DOHH2 (cell line): ENCODE measurements around the gene NFATC3.

Experiments
- H3F3A ChIP-seq: fragments of 200-600 bp; sonication (generic), shearing (Covaris generic); 2 replicates; pipeline ENCODE4 v1.6.0; 2016; ENCODE audit warnings: antibody characterized with exemption, mild to moderate bottlenecking; ENCODE audit not compliant: control insufficient read depth, insufficient read depth
- H3K27ac ChIP-seq: fragments of 200-600 bp; sonication (generic); 2 replicates; pipeline ENCODE4 v1.5.1; 2014; ENCODE audit warnings: low read depth, mild to moderate bottlenecking, low read length, moderate library complexity
- H3K27me3 ChIP-seq: fragments of 200-600 bp; sonication (generic); 2 replicates; pipeline ENCODE4 v1.6.1; 2014; ENCODE audit warnings: mild to moderate bottlenecking, low read length, mixed read lengths; ENCODE audit not compliant: control insufficient read depth
- H3K36me3 ChIP-seq: fragments of 200-600 bp; sonication (generic); 2 replicates; pipeline ENCODE4 v1.6.1; 2014; ENCODE audit warnings: mild to moderate bottlenecking, low read length, moderate library complexity, mixed read lengths; ENCODE audit not compliant: control insufficient read depth
- H3K4me1 ChIP-seq: fragments of 200-600 bp; sonication (generic); 2 replicates; pipeline ENCODE4 v1.6.1; 2014; ENCODE audit warnings: mild to moderate bottlenecking, low read length, mixed read lengths; ENCODE audit not compliant: control insufficient read depth
- H3K4me2 ChIP-seq: fragments of 200-600 bp; sonication (generic); 2 replicates; pipeline ENCODE4 v1.6.0; 2014; ENCODE audit warnings: mild to moderate bottlenecking, low read length, moderate library complexity
- H3K4me3 ChIP-seq: fragments of 200-600 bp; sonication (generic); 2 replicates; pipeline ENCODE4 v1.5.1; 2014; ENCODE audit warnings: mild to moderate bottlenecking, low read length, mixed read lengths
- H3K79me2 ChIP-seq: fragments of 200-600 bp; sonication (generic); 2 replicates; pipeline ENCODE4 v1.6.1; 2014; ENCODE audit warnings: mild to moderate bottlenecking, low read length, mixed read lengths; ENCODE audit not compliant: control insufficient read depth
- H3K9me2 ChIP-seq: fragments of 200-600 bp; sonication (generic); replicated peaks from 2 replicates; pipeline ENCODE4 v1.6.1; 2014; ENCODE audit warnings: mild to moderate bottlenecking, low read length, mixed read lengths; ENCODE audit not compliant: control insufficient read depth
- H3K9me3 ChIP-seq: fragments of 200-600 bp; sonication (generic); 2 replicates; pipeline ENCODE4 v1.6.1; 2014; ENCODE audit warnings: antibody characterized with exemption, low read length, mixed read lengths; ENCODE audit not compliant: control insufficient read depth, insufficient read depth
- H4K20me1 ChIP-seq: fragments of 200-600 bp; sonication (generic); 2 replicates; pipeline ENCODE4 v1.6.0; 2014; ENCODE audit warnings: low read depth, mild to moderate bottlenecking, antibody characterized with exemption, low read length, moderate library complexity; ENCODE audit not compliant: control insufficient read depth, insufficient read depth
- CTCF ChIP-seq: fragments of 200-600 bp; sonication (generic); IDR thresholded peaks from one replicate; pipeline ENCODE4 v1.5.1; 2014; ENCODE audit warnings: antibody characterized with exemption, mild to moderate bottlenecking, low read depth, low read length; ENCODE audit not compliant: poor library complexity, severe bottlenecking
- EZH2phosphoT487 ChIP-seq: fragments of 200-600 bp; sonication (generic); IDR thresholded peaks from 2 replicates; pipeline ENCODE4 v1.6.1; 2017; ENCODE audit warnings: borderline replicate concordance, mild to moderate bottlenecking, antibody characterized with exemption, low read length, moderate library complexity, mixed read lengths

Gene NFATC3

GRCh38 chr16:68217506-68217905, 132.3 kb downstream of the NFATC3 start:
- Histone ChIP-seq H3K27ac (no peak overlapping the region), H3K27me3 (no peaks in the 10 kb centered on the region), H3K4me1 (peaks cover 3% of the 10 kb centered on the region; the same call in 1 of the 2 replicates), H3K4me2 (no peak overlapping the region), H3K36me3 (no peaks in the 10 kb centered on the region; the same call in 1 of the 2 replicates), H3F3A (peaks cover 2% of the 10 kb centered on the region; the same call in 1 of the 2 replicates), H3K9me2 (no peaks in the 10 kb centered on the region), H3K9me3 (no peaks in the 10 kb centered on the region), H3K79me2 (no peaks in the 10 kb centered on the region), H3K4me3 (no peak overlapping the region), H4K20me1 (no peaks in the 10 kb centered on the region)
- no peak for TF ChIP-seq EZH2phosphoT487
- TF ChIP-seq CTCF, result no peak

GRCh38 chr16:68219725-68220351, 134.7 kb downstream of the NFATC3 start:
- Histone ChIP-seq H3K36me3 (no peaks in the 10 kb centered on the region; the same call in 1 of the 2 replicates), H3K27ac (no peak overlapping the region), H3F3A (no peaks in the 10 kb centered on the region), H3K4me1 (no peaks in the 10 kb centered on the region), H3K4me2 (no peak overlapping the region), H3K9me2 (no peaks in the 10 kb centered on the region), H3K4me3 (no peak overlapping the region), H4K20me1 (no peaks in the 10 kb centered on the region), H3K9me3 (no peaks in the 10 kb centered on the region), H3K27me3 (no peaks in the 10 kb centered on the region), H3K79me2 (no peaks in the 10 kb centered on the region)
- TF ChIP-seq CTCF (no peak), EZH2phosphoT487 (no peak)

- no peaks in the 10 kb centered on the region for H3K27me3 ChIP-seq
- no peaks in the 10 kb centered on the region for H3K79me2 ChIP-seq
- peaks cover 18% of the 10 kb centered on the region for H3K36me3 ChIP-seq
- H3K4me1 ChIP-seq, result peaks cover 20% of the 10 kb centered on the region
- H3F3A ChIP-seq, result peaks cover 3% of the 10 kb centered on the region; the same call in 1 of the 2 replicates
- no peak overlapping the region for H3K4me2 ChIP-seq
- no peak for TF ChIP-seq EZH2phosphoT487
- no peak for TF ChIP-seq CTCF
- H3K9me3 ChIP-seq, result no peaks in the 10 kb centered on the region
- H4K20me1 ChIP-seq, result no peaks in the 10 kb centered on the region
- H3K27ac ChIP-seq, result no peak overlapping the region
- no peaks in the 10 kb centered on the region for H3K9me2 ChIP-seq
- no peak overlapping the region for H3K4me3 ChIP-seq
Measured at GRCh38 chr16:68223072-68223471, 137.9 kb downstream of the NFATC3 start.
